GM12801 (cell line): ENCODE measurements around the gene KRR1.

ENCODE experiments used
- TF ChIP-seq, protein P1 (sequence below): IDR thresholded peaks from one replicate; pipeline ENCODE4 v1.5.1; 2011; ENCODE audit warnings: control low read depth; ENCODE audit not compliant: insufficient read length; ENCODE audit errors: extremely low read depth

Gene KRR1

DNA sequence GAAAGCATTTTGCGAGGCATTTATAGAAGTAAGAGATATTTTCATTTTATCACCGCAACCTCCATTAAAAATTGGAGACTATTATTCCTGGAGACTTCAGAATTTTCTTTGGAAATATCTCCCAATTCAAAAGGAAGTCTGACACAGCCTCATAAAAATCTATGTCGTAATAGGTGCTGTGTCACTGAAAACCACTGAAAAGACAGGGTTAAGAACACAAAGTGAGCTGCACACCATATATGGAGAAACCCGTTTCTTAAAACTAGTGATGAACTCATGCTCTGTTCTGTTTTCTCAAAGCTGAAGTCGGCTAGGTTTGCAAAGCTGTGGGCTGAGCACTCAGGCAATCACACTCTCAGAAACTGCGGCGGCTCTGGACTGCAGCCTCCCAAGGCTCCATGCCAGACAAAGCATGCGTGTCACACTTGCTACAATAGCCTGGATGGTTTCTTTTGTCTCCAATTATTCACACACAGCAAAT lies 30.9 kb downstream of the KRR1 start, which contains the start of gene GLIPR1:
Gene GLIPR1 (plus strand): TSS at position 287 of the 481 bp plus-strand sequence. CDS start 126 bp downstream, at position 413.
- TF ChIP-seq, protein P1, sequence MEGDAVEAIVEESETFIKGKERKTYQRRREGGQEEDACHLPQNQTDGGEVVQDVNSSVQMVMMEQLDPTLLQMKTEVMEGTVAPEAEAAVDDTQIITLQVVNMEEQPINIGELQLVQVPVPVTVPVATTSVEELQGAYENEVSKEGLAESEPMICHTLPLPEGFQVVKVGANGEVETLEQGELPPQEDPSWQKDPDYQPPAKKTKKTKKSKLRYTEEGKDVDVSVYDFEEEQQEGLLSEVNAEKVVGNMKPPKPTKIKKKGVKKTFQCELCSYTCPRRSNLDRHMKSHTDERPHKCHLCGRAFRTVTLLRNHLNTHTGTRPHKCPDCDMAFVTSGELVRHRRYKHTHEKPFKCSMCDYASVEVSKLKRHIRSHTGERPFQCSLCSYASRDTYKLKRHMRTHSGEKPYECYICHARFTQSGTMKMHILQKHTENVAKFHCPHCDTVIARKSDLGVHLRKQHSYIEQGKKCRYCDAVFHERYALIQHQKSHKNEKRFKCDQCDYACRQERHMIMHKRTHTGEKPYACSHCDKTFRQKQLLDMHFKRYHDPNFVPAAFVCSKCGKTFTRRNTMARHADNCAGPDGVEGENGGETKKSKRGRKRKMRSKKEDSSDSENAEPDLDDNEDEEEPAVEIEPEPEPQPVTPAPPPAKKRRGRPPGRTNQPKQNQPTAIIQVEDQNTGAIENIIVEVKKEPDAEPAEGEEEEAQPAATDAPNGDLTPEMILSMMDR, result no peak

DNA sequence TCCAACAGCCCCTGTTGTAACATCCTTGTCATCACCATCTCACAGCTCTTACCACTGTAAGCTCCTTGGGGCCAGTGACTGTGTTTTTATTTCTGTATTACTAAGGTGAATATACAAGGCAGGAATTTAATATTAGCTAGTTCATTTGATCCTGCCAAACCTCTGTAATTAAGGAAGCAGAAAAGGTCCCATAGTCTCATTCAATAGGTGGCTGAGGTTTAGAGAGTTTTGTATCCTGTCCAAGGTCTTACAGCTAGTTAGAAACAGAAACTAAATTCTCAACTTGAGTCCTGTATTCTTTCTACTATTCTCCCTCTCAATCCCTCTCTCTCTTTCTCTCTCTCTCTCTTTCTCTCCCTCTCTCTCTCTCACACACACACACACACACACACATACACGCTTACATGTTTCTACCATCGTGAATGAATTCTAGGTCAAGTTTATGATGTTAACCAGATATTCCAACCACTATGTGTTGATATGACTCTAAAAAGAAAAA lies 31.4 kb downstream of the KRR1 start:
- TF ChIP-seq, protein P1, result no peak

DNA sequence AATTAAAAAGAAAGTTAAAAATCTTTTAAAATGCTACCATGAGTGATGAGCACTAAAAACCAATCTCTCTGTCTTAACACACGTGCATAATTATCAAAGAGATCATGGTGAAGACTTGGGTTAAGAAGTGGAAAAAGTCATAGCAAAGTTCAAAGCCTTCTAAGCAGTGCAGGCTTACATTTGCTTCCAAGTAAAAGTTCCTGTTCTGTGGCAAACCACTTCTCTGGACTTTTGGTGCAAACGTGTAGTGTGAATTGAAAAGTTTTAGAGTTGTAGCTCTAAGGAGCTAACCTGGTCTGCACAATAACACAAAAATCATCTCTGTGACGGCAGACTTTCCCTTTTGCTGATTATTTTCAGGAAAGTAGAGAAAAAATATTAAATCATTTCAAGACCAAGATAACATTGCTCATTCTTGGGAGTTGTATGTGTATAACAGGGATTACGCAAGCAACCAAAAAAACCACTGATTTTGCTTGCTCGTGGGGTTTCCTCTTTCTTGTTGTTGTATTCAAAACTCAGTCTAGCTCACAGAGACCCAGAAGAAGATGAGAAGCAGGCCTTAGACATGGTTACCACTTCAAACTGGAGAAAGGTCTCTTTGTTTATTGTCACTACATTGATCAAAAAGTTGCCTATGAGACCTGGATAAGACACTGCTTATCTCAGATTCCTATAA lies 33.2 kb downstream of the KRR1 start:
- TF ChIP-seq, protein P1, result no peak

DNA sequence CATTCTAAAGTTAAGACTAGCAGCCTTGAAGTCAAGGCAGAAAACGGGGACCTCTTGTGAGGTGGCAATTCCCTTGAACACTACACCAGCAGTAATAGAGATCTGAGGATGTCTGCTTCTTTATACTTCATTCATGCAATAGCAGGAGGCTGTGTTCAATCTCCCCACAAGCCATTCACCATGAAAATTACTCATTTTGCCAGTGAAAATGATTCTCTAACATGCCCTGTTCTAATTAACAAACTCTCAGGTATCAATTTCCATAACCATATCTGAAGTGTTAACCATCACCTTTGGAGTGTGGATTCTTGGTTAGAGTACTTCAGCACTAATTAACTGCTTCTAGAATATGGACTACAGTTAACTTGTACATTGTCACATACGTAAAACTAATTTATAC lies 34.3 kb downstream of the KRR1 start:
- TF ChIP-seq, protein P1, result no peak

DNA sequence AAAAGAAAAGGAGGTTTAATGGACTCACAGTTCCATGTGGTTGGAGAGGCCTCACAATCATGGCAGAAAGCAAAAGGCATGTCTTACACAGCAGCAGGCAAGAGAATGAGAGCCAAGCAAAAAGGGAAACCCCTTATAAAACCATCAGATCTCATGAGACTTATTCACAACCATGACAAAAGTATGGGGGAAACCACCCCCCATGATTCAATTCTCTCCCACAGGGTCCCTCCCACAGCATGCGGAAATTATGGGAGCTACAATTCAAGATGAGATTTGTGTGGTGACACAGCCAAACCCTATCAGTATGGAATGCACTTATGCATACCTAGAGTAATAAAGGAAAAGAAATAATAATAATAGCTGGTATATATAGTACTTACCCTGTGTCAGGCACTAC lies 35.3 kb downstream of the KRR1 start:
- TF ChIP-seq, protein P1, result no peak

DNA sequence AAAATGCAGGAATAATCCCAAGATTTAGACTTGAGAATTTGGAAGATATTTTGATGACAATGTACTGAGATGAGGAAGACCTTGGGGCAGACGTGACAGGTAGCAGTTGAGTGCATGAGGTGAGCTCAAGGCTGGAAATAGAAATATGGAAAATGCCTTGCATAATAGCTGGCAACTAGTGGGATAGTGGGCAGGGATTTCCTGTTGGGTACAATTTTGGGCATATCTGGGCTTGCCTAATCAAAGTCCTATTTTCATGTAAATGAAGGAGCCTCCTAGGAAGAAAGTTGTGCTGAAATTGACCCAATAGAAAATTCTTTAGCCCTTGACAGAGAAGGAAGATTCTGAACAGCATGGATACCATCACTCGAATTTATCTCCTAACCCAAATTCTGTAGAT lies 37.3 kb downstream of the KRR1 start:
- TF ChIP-seq, protein P1, result no peak

DNA sequence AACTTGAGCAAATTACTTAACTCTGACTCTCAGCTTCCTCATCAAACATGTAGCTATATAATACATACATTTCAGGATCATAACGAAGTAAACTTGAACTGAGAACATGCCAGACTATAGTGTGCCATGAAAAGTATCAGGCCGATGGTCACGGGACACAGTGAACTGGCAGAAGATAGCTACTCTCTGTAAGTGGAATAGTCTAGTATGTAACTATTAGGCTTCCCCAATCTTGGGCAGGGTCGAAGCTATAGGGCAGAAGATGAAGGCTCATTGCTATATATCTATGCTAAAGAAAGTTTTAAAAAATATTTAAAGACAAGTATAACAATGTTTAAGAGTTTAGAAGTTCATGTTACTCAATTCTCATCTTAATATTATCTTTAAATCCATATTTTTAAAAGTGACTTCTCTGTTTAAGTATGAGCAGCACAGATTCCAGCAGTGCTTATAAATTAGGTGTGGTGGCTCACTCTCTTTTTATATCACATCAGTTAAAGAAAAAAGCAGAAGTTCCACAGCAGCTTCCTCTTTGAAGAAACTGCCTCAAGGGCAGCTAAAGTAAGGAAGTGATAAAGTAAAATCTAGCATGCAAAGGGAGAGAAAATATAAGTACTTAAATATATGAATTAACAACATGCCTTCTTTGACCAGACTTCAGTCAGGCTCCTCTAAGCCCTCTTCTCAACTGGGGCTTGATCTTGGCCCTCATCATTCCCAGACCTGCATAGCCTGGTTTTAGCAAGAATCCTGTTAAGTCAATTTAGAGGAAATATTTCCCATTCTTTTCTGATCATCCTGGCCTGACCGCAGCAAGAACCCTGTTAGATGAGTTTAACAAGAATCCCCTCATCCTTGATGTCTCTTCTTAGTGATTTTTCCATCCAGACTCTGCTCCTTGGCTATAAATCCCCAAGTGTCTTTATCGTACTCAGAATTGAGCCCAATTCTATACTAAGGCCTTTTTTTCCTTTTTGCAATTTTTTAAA lies 39.2 kb downstream of the KRR1 start:
- TF ChIP-seq, protein P1, result no peak
